Astrocyte (in vitro differentiated cells and primary cell): ENCODE results near the gene TTLL8. TPM values are rescaled to one million over a fixed set of nuclear protein-coding genes. Genes with fewer than 3 reads are reported as not detected.
A peak's percentile ranks its signal among the peaks of the same experiment; 100 is the strongest.

Experiments used
- DNase-seq: peaks from one replicate; pipeline ENCODE4 v3.0.0-alpha.2; 2010; ENCODE audit warnings: low read depth
- FAIRE-seq: peaks from 2 replicates; lab custom pipeline; 2011; peaks lifted over from hg19 to GRCh38; lab: Jason Lieb, UNC
- H2AFZ ChIP-seq: 2 replicates; pipeline ENCODE4 v1.6.0; 2012; ENCODE audit warnings: low read depth, low read length, inconsistent platforms
- H3K27ac ChIP-seq: 2 replicates; pipeline ENCODE4 v1.5.1; 2011; ENCODE audit warnings: low read depth, low read length, inconsistent platforms
- H3K27me3 ChIP-seq: 2 replicates; pipeline ENCODE4 v1.6.0; 2011; ENCODE audit warnings: low read length, inconsistent platforms; ENCODE audit not compliant: insufficient read depth
- H3K36me3 ChIP-seq: 2 replicates; pipeline ENCODE4 v1.5.1; 2011; ENCODE audit warnings: low read length, inconsistent platforms; ENCODE audit not compliant: insufficient read depth
- H3K4me1 ChIP-seq: 2 replicates; pipeline ENCODE4 v1.5.1; 2011; ENCODE audit warnings: low read length, inconsistent platforms; ENCODE audit not compliant: insufficient read depth
- H3K4me2 ChIP-seq: 2 replicates; pipeline ENCODE4 v1.6.0; 2012; ENCODE audit warnings: low read length, inconsistent platforms
- H3K4me3 ChIP-seq: 2 replicates; pipeline ENCODE4 v1.5.1; 2011; ENCODE audit warnings: low read depth, mild to moderate bottlenecking, low read length, inconsistent platforms; ENCODE audit not compliant: insufficient read depth
- H3K79me2 ChIP-seq: 2 replicates; pipeline ENCODE4 v1.6.0; 2012; ENCODE audit warnings: mild to moderate bottlenecking, low read length, inconsistent platforms; ENCODE audit not compliant: insufficient read depth
- H3K9ac ChIP-seq: 2 replicates; pipeline ENCODE4 v1.6.0; 2012; ENCODE audit warnings: mild to moderate bottlenecking, low read length, inconsistent platforms
- H3K9me3 ChIP-seq: 2 replicates; pipeline ENCODE4 v1.5.1; 2012; ENCODE audit warnings: low read depth, mild to moderate bottlenecking, low read length, inconsistent platforms; ENCODE audit not compliant: insufficient read depth
- H4K20me1 ChIP-seq: 2 replicates; pipeline ENCODE4 v1.6.0; 2012; ENCODE audit warnings: low read length, inconsistent platforms; ENCODE audit not compliant: insufficient read depth
- H3K27ac Mint-ChIP-seq: one replicate; pipeline ENCODE4 v1.8.0; 2021; ENCODE audit warnings: mild to moderate bottlenecking, mixed read lengths; ENCODE audit not compliant: unreplicated experiment
- H3K27me3 Mint-ChIP-seq: one replicate; pipeline ENCODE4 v1.8.0; 2021; ENCODE audit warnings: low read depth, mixed read lengths; ENCODE audit not compliant: unreplicated experiment
- H3K36me3 Mint-ChIP-seq: one replicate; pipeline ENCODE4 v1.8.0; 2021; ENCODE audit warnings: low read depth, mixed read lengths; ENCODE audit not compliant: unreplicated experiment
- H3K4me1 Mint-ChIP-seq: one replicate; pipeline ENCODE4 v1.8.0; 2021; ENCODE audit warnings: low read depth, mixed read lengths; ENCODE audit not compliant: unreplicated experiment
- H3K4me3 Mint-ChIP-seq: one replicate; pipeline ENCODE4 v1.8.0; 2021; ENCODE audit warnings: mild to moderate bottlenecking, moderate library complexity, mixed read lengths; ENCODE audit not compliant: unreplicated experiment
- H3K9me3 Mint-ChIP-seq: one replicate; pipeline ENCODE4 v1.8.0; 2021; ENCODE audit warnings: mild to moderate bottlenecking, mixed read lengths; ENCODE audit not compliant: unreplicated experiment
- CTCF ChIP-seq: IDR thresholded peaks from 2 replicates; pipeline ENCODE4 v1.5.1; 2011; ENCODE audit warnings: low read depth, mild to moderate bottlenecking, inconsistent platforms, low read length, moderate library complexity; ENCODE audit not compliant: insufficient read depth
- EZH2 ChIP-seq: IDR thresholded peaks from 2 replicates; pipeline ENCODE4 v1.6.1; 2012; ENCODE audit warnings: mild to moderate bottlenecking, low read length, inconsistent platforms; ENCODE audit not compliant: insufficient read depth
- total RNA-seq: library from RNA; stranded (reverse); gene quantifications from 2 replicates; pipeline ENCODE4 v1.2.1, GENCODE V29; 2021

TTLL8 gene
- total RNA-seq, 1 donor from 2014 or later = not detected

DNA sequence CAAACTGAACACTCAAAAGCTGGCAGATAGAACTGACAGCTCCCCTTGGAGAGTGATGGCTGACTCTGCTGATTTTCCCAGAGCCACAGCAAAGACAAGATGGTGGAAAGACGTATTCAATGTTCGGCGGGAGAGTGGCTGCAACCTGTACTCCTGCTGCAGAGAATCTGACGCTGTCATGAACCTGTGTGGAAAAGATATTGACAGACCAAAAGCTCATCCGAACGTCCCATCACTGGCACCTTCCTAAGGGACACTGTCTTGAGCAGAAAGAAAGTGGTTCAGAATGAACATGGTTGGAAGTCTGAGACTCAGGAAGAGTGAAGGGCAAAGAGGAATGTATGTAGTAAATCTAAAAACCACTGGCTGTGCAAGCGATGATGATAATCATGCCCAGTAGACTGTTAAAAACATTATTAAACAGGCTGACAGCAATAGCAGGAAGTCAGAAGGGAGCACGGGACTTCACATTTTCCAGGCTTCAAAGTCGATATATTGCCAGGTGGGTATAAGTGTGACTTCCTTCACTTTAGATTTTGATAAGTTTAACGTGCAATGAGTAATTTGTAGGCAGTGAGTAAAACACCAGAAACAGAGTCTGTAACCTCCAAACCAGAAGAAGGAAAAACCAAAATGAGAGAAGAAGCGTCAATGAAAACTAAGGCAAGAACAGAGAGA, 39.4 kb downstream of the TTLL8 start:
- no peak for DNase-seq
- Histone ChIP-seq H3K9me3 (peaks cover 5% of the 10 kb centered on the region), H4K20me1 (no peaks in the 10 kb centered on the region), H3K4me3 (no peak overlapping the region), H3K27me3 (peaks cover 20% of the 10 kb centered on the region), H3K4me1 (peaks cover 7% of the 10 kb centered on the region), H2AFZ (no peak overlapping the region), H3K36me3 (no peaks in the 10 kb centered on the region), H3K9ac (no peak overlapping the region), H3K4me2 (no peak overlapping the region), H3K27ac (no peak overlapping the region), H3K79me2 (no peaks in the 10 kb centered on the region)
- H3K27ac Mint-ChIP-seq = no peak overlapping the region
- peaks cover 16% of the 10 kb centered on the region for H3K27me3 Mint-ChIP-seq
- H3K9me3 Mint-ChIP-seq = no peaks in the 10 kb centered on the region
- H3K4me1 Mint-ChIP-seq = no peaks in the 10 kb centered on the region
- no peak overlapping the region for H3K4me3 Mint-ChIP-seq
- no peak for FAIRE-seq
- no peak for TF ChIP-seq CTCF
- TF ChIP-seq EZH2 = no peak
- H3K36me3 Mint-ChIP-seq = no peaks in the 10 kb centered on the region

DNA sequence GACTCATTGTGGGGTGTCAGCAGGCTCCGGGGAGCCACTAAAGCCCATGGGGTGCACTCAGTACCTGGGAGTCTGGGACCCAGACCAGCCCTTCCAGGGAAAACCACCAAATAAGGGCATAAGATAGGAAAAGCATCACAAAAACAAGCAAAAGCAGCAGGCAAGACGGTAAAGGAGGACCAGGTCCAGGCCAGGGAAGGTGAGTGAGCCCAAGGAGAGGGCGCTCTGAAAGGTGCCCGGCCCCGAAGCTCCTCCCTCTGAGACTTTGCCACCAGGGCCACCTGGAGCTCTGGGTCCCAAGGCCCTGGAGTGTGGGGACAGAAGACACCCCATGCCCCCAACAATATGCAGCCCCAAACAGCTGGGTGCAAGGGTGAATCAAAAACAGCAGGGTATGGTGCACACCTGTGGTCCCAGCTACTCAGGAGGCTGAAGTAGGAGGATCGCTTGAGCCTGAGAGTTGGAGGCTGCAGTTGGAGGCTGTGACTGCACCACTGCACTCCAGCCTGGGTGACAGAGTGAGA, 40.3 kb downstream of the TTLL8 start:
- FAIRE-seq (no peak), DNase-seq (no peak)
- Histone ChIP-seq H3K9me3 (peaks cover 5% of the 10 kb centered on the region), H3K4me3 (no peak overlapping the region), H3K4me1 (peaks cover 7% of the 10 kb centered on the region), H3K79me2 (no peaks in the 10 kb centered on the region), H3K4me2 (no peak overlapping the region), H3K9ac (no peak overlapping the region), H3K36me3 (no peaks in the 10 kb centered on the region), H3K27me3 (peaks cover 26% of the 10 kb centered on the region), H4K20me1 (no peaks in the 10 kb centered on the region), H3K27ac (no peak overlapping the region), H2AFZ (no peak overlapping the region)
- Mint-ChIP-seq H3K4me1 (no peaks in the 10 kb centered on the region), H3K9me3 (no peaks in the 10 kb centered on the region), H3K36me3 (no peaks in the 10 kb centered on the region), H3K27ac (no peak overlapping the region), H3K4me3 (no peak overlapping the region), H3K27me3 (peaks cover 18% of the 10 kb centered on the region)
- no peak for TF ChIP-seq EZH2
- TF ChIP-seq CTCF = no peak

- peak; percentile 9 for DNase-seq
- no peak overlapping the region for H3K27ac ChIP-seq
- no peaks in the 10 kb centered on the region for H3K36me3 ChIP-seq
- H3K4me2 ChIP-seq = no peak overlapping the region
- Mint-ChIP-seq H3K4me3 (no peak overlapping the region), H3K27ac (no peak overlapping the region), H3K9me3 (no peaks in the 10 kb centered on the region), H3K27me3 (peaks cover 22% of the 10 kb centered on the region), H3K36me3 (no peaks in the 10 kb centered on the region), H3K4me1 (no peaks in the 10 kb centered on the region)
- TF ChIP-seq EZH2 (no peak), CTCF (no peak)
- no peaks in the 10 kb centered on the region for H4K20me1 ChIP-seq
- FAIRE-seq = no peak
- H2AFZ ChIP-seq = peak overlapping the region; percentile 18
- H3K4me1 ChIP-seq = peaks cover 7% of the 10 kb centered on the region
- H3K79me2 ChIP-seq = no peaks in the 10 kb centered on the region
- H3K27me3 ChIP-seq = peaks cover 28% of the 10 kb centered on the region
- H3K9ac ChIP-seq = no peak overlapping the region
- H3K9me3 ChIP-seq = peaks cover 5% of the 10 kb centered on the region
- no peak overlapping the region for H3K4me3 ChIP-seq
Observed at GRCh38 chr22:50016988-50017700, 41.0 kb downstream of the TTLL8 start.
